ENCODE results near the gene PPP2R2D.

- no peak for TF ChIP-seq POLR2AphosphoS5 (IDR thresholded peaks at IDR 0.05; ENCODE audit: borderline replicate concordance, low read depth, low read length)
- no peak for TF ChIP-seq EZH2 (IDR thresholded peaks at IDR 0.05)
Measured at GRCh38 chr10:131868436-131868835, 32.4 kb upstream of the PPP2R2D start.
